Parathyroid adenoma (tissue), 2 donors: ENCODE results near the gene MAT2B.
"Not testable (repeated sequence)": the region's sequence is repeated elsewhere in the genome, so short reads cannot be mapped to it uniquely, and the experiment has no call there.

Experiments
- H2AFZ ChIP-seq: fragments of 300-600 bp; sonication (generic); one replicate; pipeline ENCODE4 v1.7.0; 2017; ENCODE audit warnings: antibody characterized with exemption, mild to moderate bottlenecking
- H3K27ac ChIP-seq: fragments of 300-600 bp; sonication (generic); one replicate; pipeline ENCODE4 v1.7.0; 2017
- H3K27me3 ChIP-seq: fragments of 300-600 bp; sonication (generic); one replicate; pipeline ENCODE4 v1.7.0; 2017; ENCODE audit warnings: low read length; ENCODE audit not compliant: control insufficient read depth, insufficient read depth
- H3K36me3 ChIP-seq: fragments of 300-600 bp; sonication (generic); one replicate; pipeline ENCODE4 v1.7.0; 2017; ENCODE audit warnings: low read length; ENCODE audit not compliant: control insufficient read depth, insufficient read depth
- H3K4me1 ChIP-seq: fragments of 300-600 bp; sonication (generic); one replicate; pipeline ENCODE4 v1.7.0; 2017; ENCODE audit warnings: control low read depth
- H3K4me2 ChIP-seq: fragments of 300-600 bp; sonication (generic); one replicate; pipeline ENCODE4 v1.7.0; 2017; ENCODE audit warnings: low read length
- H3K4me3 ChIP-seq: fragments of 300-600 bp; sonication (generic); one replicate; pipeline ENCODE4 v1.7.0; 2017; ENCODE audit warnings: low read depth, low read length
- H3K79me2 ChIP-seq: fragments of 300-600 bp; sonication (generic); one replicate; pipeline ENCODE4 v1.7.0; 2017; ENCODE audit warnings: control low read depth
- H3K9ac ChIP-seq: fragments of 300-600 bp; sonication (generic); one replicate; pipeline ENCODE4 v1.7.0; 2017; ENCODE audit warnings: mild to moderate bottlenecking
- H3K9me3 ChIP-seq: fragments of 300-600 bp; sonication (generic); one replicate; pipeline ENCODE4 v1.7.0; 2017; ENCODE audit warnings: low read length; ENCODE audit not compliant: control insufficient read depth
- TF ChIP-seq, protein P1 (sequence below): fragments of 300-600 bp; sonication (generic); IDR thresholded peaks from one replicate; pipeline ENCODE4 v1.7.0; 2017; ENCODE audit warnings: antibody characterized with exemption, mild to moderate bottlenecking
- donor health status: primary hyperparathyroidism.

MAT2B gene

DNA sequence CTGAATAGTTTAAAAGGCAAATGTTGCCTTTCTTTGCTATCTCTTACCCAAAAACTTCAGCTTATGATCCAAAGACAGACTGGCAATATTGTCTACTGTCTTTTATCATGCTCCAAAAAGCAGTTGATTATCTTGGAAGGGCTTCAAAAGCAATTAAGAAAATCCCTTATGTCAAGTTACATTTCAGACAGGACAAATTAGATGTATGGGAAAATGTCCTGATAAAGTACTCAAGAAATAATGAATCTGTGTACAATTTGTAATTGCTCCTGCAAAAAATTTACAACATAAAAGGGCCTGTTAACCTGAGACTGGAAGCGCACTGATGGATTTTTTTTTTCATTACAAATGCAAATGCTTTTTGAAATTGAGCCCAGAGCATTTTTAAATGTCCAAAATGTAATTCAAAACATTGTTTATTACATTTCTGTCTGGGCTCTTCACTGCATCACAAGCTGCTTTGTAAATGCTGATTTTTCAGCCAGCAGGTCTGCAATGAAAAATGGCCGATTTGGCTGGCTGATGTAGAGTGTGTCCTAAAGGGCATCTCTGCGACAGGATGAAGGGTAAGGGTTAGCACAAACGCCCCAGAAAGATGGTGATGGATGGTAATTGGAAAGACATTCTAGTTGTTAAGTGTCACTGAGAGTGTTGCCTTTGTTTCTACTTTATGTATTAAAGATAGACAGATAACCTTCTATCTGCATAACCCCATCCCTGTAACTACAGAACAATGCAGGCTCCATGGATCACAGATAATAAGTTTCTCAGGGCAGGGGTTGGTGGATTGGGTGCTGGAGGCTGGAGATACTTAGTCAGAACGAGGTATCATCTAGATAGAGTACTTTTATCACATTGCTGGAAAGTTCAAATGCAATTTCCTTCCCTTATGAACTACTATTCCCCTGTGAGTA is 27.0 kb downstream of the MAT2B start:
- Histone ChIP-seq H3K4me1 (no peaks in the 10 kb centered on the region), H3K36me3 (no peaks in the 10 kb centered on the region), H3K4me2 (no peak overlapping the region), H3K79me2 (no peaks in the 10 kb centered on the region), H3K27ac (no peak overlapping the region), H3K9me3 (no peaks in the 10 kb centered on the region), H3K9ac (no peak overlapping the region), H3K4me3 (no peak overlapping the region), H2AFZ (no peak overlapping the region), H3K27me3 (no peaks in the 10 kb centered on the region)
- TF ChIP-seq, protein P1, sequence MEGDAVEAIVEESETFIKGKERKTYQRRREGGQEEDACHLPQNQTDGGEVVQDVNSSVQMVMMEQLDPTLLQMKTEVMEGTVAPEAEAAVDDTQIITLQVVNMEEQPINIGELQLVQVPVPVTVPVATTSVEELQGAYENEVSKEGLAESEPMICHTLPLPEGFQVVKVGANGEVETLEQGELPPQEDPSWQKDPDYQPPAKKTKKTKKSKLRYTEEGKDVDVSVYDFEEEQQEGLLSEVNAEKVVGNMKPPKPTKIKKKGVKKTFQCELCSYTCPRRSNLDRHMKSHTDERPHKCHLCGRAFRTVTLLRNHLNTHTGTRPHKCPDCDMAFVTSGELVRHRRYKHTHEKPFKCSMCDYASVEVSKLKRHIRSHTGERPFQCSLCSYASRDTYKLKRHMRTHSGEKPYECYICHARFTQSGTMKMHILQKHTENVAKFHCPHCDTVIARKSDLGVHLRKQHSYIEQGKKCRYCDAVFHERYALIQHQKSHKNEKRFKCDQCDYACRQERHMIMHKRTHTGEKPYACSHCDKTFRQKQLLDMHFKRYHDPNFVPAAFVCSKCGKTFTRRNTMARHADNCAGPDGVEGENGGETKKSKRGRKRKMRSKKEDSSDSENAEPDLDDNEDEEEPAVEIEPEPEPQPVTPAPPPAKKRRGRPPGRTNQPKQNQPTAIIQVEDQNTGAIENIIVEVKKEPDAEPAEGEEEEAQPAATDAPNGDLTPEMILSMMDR, result no peak

DNA sequence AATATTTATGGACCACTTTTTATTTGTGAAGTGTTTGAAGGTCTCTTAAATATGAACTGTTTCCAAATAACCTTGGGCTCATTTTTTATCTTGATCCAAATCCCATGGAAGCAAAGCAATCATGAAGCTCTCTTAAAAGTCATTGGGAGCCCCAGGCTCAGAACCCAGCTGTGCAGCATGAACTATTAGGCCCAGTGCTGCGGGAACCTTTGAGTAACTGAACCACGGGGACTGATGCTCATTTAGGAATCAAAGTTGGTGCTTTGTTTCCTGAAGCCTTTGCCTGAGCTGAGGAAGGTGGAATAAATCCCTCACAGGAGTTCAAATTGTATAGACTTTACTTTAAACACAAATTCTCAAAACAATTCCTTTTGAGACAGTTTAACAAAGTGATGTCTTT is 27.8 kb downstream of the MAT2B start:
- no peaks in the 10 kb centered on the region for H3K79me2 ChIP-seq
- H3K27me3 ChIP-seq, result no peaks in the 10 kb centered on the region
- TF ChIP-seq, protein P1, result no peak
- no peak overlapping the region for H3K9ac ChIP-seq
- H3K4me2 ChIP-seq, result no peak overlapping the region
- H3K27ac ChIP-seq, result no peak overlapping the region
- no peak overlapping the region for H2AFZ ChIP-seq
- no peaks in the 10 kb centered on the region for H3K36me3 ChIP-seq
- H3K4me1 ChIP-seq, result no peaks in the 10 kb centered on the region
- H3K9me3 ChIP-seq, result no peaks in the 10 kb centered on the region
- no peak overlapping the region for H3K4me3 ChIP-seq

DNA sequence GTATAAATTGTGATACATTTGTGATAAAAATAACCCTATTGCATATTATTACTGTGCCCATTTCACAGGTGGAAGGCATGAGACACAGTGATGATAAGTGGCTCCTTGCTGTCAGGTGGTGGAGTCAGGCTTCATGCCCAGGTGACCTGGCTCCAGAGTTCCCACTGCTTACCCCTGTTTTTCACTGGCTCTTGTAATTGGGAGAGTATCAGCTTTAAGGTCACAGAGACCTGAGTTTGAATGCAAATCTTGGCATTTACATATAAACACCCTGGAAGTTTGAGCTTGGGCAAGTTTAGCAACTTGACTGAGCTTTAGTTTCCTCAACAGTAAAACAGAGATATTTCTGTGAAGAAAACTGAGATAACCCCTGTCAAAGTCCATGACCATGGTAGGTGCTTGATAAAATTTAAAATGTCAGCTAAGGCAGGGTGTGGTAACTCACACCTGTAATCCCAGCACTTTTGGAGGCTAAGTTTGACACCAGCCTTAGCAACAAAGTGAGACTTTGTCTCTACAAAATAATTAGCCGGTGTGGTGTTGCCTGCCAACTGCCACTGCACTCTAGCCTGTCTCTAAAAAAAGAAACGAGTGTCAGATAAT is 29.2 kb downstream of the MAT2B start:
- no peaks in the 10 kb centered on the region for H3K79me2 ChIP-seq
- no peaks in the 10 kb centered on the region for H3K9me3 ChIP-seq
- no peaks in the 10 kb centered on the region for H3K36me3 ChIP-seq
- no peak overlapping the region for H3K4me3 ChIP-seq
- H3K9ac ChIP-seq, result no peak overlapping the region
- H3K27me3 ChIP-seq, result no peaks in the 10 kb centered on the region
- TF ChIP-seq, protein P1, result no peak
- no peak overlapping the region for H2AFZ ChIP-seq
- H3K27ac ChIP-seq, result no peak overlapping the region
- H3K4me1 ChIP-seq, result no peaks in the 10 kb centered on the region
- no peak overlapping the region for H3K4me2 ChIP-seq

DNA sequence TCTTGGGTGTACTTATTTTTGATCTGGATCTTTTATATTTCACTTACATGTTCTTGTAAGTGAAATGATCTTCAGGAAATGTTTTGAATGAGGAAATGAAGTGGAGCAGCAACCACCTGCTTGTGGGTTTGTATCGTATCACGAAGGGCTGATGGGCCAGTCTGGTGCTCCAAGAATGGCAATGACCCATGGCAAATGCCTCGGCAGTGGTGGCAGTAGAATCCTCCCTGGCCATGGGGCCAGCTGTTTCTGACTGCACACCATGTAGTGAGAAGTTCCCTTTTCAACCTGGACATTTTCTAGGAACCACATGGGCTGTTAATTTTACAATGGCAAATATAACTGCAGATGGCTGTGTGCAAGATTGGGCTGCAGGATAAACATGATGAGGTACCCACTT is 29.9 kb downstream of the MAT2B start:
- no peaks in the 10 kb centered on the region for H3K27me3 ChIP-seq
- H3K27ac ChIP-seq, result no peak overlapping the region

DNA sequence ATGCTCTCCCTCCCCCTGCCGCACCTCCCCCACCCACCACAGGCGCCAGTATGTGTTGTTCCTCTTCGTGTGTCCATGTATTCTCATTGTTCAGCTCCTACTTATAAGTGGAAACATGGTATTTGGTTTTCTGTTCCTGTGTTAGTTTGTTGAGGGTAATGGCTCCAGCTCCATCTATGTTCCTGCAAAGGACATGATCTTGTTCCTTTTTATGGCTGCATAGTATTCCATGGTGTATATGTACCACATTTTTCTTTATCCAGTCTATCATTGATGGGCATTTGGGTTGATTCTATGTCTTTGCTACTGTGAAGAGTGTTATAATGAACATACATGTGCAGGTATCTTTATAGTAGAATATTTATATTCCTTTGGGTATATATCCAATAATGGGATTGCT is 31.0 kb downstream of the MAT2B start:
- not testable (repeated sequence) for H3K27ac ChIP-seq, H2AFZ ChIP-seq, H3K79me2 ChIP-seq, H3K4me2 ChIP-seq, H3K36me3 ChIP-seq, H3K9me3 ChIP-seq, H3K4me3 ChIP-seq, H3K27me3 ChIP-seq, H3K4me1 ChIP-seq, H3K9ac ChIP-seq

More for the DNA sequence above, 29.9 kb downstream of the MAT2B start:
- no peaks in the 10 kb centered on the region for H3K79me2 ChIP-seq
- no peaks in the 10 kb centered on the region for H3K9me3 ChIP-seq
- TF ChIP-seq, protein P1, result no peak
- no peak overlapping the region for H3K4me2 ChIP-seq
- no peaks in the 10 kb centered on the region for H3K4me1 ChIP-seq
- no peak overlapping the region for H3K4me3 ChIP-seq
- H3K9ac ChIP-seq, result no peak overlapping the region
- H3K36me3 ChIP-seq, result no peaks in the 10 kb centered on the region
- no peak overlapping the region for H2AFZ ChIP-seq
